ENCODE results near the gene WFDC2. TPM values are rescaled to one million over a fixed set of nuclear protein-coding genes. Genes with fewer than 3 reads are reported as not detected.

The WFDC2 gene
- total and polyA plus RNA-seq, 12 donors, result 0.44 to 1.6 (median 0.56) TPM; not detected in 6

DNA sequence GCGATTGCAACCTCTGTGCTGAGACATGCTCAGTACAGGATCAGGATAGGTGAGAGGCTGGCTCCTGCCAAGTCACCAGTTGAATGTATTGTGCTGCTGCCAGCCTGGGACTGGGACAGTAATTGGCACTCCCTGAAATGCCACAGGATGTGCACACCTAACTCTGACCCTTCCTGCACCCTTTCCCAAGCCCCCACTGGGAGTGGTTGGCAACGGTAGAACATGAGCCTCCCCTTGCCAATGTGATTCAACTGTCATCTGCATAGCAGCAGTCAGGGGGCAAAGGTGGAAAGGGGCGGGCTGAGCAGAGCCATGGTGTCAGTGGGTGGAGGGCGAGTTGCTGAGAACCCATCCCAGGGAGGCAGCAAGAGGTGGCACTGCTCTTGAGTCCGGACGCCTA is 30.5 kb downstream of the WFDC2 start:
- Histone ChIP-seq H3K27ac (no peak overlapping the region), H3K9me3 (no peaks in the 10 kb centered on the region), H3K4me1 (peaks cover 0 to 4% (median 0%) of the 10 kb centered on the region in 9 donors), H3K4me3 (no peak overlapping the region), H3K27me3 (peaks cover 0 to 57% (median 33%) of the 10 kb centered on the region in 7 donors), H3K36me3 (no peaks in the 10 kb centered on the region)
- TF ChIP-seq, protein P1, sequence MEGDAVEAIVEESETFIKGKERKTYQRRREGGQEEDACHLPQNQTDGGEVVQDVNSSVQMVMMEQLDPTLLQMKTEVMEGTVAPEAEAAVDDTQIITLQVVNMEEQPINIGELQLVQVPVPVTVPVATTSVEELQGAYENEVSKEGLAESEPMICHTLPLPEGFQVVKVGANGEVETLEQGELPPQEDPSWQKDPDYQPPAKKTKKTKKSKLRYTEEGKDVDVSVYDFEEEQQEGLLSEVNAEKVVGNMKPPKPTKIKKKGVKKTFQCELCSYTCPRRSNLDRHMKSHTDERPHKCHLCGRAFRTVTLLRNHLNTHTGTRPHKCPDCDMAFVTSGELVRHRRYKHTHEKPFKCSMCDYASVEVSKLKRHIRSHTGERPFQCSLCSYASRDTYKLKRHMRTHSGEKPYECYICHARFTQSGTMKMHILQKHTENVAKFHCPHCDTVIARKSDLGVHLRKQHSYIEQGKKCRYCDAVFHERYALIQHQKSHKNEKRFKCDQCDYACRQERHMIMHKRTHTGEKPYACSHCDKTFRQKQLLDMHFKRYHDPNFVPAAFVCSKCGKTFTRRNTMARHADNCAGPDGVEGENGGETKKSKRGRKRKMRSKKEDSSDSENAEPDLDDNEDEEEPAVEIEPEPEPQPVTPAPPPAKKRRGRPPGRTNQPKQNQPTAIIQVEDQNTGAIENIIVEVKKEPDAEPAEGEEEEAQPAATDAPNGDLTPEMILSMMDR (IDR thresholded peaks at IDR 0.05), result no peak
- DNase-seq (no peak), ATAC-seq (no peak)
- intact Hi-C loops (cut with DNase I), result no loop called here
- WGBS, 2 donors, result 71 to 72% methylated on average over 6 of the region's 6 CpGs

DNA sequence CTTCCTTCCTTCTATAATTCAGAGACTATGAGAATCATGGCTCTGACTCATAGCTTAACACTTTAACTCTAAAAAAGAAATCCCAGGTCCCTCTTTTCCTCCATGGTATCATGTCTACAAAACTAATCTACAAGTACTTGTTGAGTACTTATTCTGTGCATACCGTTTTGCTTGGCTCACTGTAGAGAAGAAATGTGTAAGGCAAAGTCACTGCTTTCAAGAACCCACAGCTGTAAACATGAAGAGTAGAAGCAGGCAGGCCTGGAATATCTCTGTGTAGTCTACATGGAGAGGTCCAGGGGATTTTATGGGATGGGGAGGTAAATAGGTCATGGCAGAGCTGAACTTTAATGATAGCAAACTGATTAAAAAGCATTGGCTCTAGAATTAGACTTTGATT is 32.0 kb downstream of the WFDC2 start:
- H3K9me3 ChIP-seq, result no peaks in the 10 kb centered on the region
- peaks cover 0 to 4% (median 0%) of the 10 kb centered on the region in 9 donors for H3K4me1 ChIP-seq
- no peak overlapping the region for H3K4me3 ChIP-seq
- no peaks in the 10 kb centered on the region for H3K36me3 ChIP-seq
- intact Hi-C loops (cut with DNase I), result no loop called here
- H3K27me3 ChIP-seq, result peaks cover 0 to 52% (median 36%) of the 10 kb centered on the region in 7 donors
- DNase-seq (no peak), ATAC-seq (no peak)
- no peak overlapping the region for H3K27ac ChIP-seq
- TF ChIP-seq, protein P1 (IDR thresholded peaks at IDR 0.05), result no peak
- WGBS, 2 donors, result 14 to 30% methylated on average over 1 of the region's 1 CpG

DNA sequence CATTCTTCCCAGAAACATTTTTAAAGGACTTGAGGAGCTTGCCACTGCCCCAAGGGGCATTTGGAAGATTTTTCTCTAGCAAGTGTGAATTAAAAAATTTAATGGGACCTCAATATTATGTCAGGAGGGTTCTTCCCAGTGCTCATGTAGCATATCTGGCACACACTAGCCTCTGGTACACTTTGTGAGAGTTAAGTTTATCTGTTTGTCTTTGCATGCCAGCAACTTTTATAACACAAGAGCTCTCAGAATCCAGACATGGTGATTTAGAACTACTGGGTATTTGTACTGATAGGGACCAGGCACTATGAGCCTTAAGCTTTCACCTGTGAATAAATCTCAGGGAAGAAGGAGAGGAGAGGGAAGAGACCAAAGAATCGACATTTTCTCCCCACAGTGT is 33.0 kb downstream of the WFDC2 start:
- Histone ChIP-seq H3K27ac (no peak overlapping the region), H3K4me1 (peaks cover 0 to 4% (median 0%) of the 10 kb centered on the region in 9 donors), H3K9me3 (no peaks in the 10 kb centered on the region), H3K36me3 (no peaks in the 10 kb centered on the region), H3K4me3 (no peak overlapping the region), H3K27me3 (peaks cover 0 to 52% (median 36%) of the 10 kb centered on the region in 7 donors)
- 60 to 63% methylated on average over 1 of the region's 1 CpG for WGBS, 2 donors
- DNase-seq, result no peak
- intact Hi-C loops (cut with DNase I), result no loop called here
- no peak for ATAC-seq
- TF ChIP-seq, protein P1 (IDR thresholded peaks at IDR 0.05), result no peak

DNA sequence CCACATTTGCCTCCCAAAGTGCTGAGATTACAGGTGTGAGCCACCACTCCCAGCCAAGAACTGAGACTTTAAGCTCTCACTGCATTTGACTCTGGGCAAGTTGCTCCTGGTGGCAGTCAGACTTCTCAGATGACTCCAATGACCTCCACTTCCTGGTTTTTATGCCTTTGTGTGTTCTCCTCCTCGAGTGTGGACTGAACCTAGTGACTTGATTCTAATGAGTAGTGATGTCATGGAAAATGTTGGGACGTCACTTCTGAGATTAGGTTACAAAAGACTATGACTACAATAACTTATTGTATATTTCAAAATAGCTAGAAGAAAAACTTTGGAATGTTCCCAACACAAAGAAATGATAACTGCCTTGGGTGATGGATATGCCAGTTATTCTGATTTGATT is 33.9 kb downstream of the WFDC2 start:
- no peak overlapping the region for H3K4me3 ChIP-seq
- no peaks in the 10 kb centered on the region for H3K36me3 ChIP-seq
- no peaks in the 10 kb centered on the region for H3K9me3 ChIP-seq
- DNase-seq, result no peak
- peaks cover 0 to 4% (median 0%) of the 10 kb centered on the region in 9 donors for H3K4me1 ChIP-seq
- no peak for ATAC-seq
- TF ChIP-seq, protein P1 (IDR thresholded peaks at IDR 0.05), result no peak
- H3K27me3 ChIP-seq, result peaks cover 0 to 52% (median 31%) of the 10 kb centered on the region in 7 donors
- intact Hi-C loops (cut with DNase I), result no loop called here
- WGBS, 2 donors, result 39 to 56% methylated on average over 2 of the region's 2 CpGs
- no peak overlapping the region for H3K27ac ChIP-seq
